GM11168 (cell line): ENCODE results near the gene TSSK6.
"Not testable (repeated sequence)": the region's sequence is repeated elsewhere in the genome, so short reads cannot be mapped to it uniquely, and the experiment has no call there.

Experiments used
- in situ Hi-C: fragments of 300-500 bp; cut with MboI; formaldehyde crosslinking; loops from one replicate; pipeline ENCODE4 v1.12.0; 2022; ENCODE audit warnings: low sequenced_read_pairs; ENCODE audit not compliant: unreplicated experiment

The TSSK6 gene

DNA sequence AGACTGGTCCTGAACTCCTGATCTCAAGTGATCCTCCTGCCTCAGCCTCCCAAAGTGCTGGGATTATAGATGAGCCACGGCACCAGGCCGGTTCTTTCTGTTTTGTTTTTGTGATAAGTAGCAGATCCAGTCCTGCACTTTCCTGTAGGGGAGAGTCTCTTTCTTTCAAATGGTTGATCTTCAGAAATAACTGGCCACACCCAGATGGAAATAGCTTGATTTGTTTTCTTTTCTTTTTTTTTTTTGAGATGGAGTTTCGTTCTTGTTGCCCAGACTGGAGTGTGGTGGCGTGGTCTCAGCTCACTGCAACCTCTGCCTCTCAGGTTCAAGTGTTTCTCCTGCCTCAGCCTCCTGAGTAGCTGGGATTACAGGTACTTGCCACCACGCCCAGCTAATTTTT lies 43.2 kb downstream of the TSSK6 start:
- in situ Hi-C loops = not testable (repeated sequence)

DNA sequence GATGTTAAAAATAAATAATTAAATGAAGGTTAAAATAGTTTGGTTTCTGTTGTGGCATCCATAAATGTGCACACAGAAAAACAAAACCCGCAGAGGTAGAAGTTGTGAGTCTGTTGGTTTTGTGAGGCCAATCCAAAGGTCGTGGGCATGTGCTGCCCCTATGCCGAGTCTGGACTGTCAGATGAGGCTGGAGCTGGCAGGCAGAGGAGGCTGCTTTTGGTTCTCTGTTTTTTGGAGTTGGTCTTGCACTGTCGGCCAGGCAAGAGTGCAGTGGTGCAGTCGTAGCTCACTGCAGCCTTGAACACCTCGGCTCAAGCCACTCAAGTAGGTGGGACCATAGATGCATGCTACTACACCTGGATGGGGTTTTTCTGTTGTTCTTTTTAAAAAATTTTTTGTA lies 43.7 kb downstream of the TSSK6 start:
- in situ Hi-C loops = no loop called here

DNA sequence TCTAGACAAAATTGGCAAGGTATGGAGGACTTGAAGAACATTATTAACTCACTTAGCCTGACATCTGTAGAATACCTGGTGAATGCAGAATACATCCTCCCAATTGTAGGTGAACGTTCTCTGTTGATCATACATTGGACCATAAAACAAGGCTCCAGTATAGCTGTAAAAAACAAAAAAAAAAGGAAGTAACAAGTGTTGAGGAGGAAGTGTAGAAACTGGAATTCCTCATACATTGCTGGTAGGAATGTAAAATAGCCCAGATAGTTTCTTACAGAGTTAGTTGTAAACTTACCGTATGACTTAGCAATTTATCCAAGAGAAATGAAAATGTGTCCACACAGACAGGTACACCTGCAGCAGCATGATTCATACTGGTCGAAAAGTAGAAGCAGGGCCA lies 44.8 kb downstream of the TSSK6 start:
- in situ Hi-C loops = no loop called here

DNA sequence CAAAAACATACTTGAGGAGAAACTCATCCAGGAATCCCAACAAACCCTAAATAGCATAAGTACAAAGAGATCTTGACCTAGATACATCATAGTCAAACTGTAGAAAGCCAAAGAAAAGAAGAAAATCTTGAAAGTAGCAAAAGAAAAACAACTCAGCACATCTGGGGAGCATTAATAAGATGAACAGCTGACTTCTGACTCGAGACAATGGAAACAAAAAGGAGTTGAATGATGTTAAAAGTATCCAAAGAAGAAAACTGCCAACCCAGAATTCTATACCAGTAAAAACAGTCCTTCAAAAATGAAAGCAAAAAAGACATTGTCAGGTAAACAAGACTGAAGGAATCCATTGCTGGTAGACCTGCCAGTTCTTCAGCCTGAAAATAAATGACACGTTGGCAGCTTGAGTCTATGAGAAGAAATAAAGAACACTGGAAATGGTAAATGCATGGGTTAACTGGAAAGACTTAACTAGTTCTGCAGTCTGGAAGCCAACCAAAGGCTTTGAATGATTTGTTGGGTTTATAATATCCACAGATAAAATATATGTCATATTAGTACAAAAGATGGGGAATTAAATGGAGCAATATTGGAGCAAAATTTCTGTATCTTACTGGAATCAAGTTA lies 46.8 kb downstream of the TSSK6 start:
- in situ Hi-C loops = no loop called here

DNA sequence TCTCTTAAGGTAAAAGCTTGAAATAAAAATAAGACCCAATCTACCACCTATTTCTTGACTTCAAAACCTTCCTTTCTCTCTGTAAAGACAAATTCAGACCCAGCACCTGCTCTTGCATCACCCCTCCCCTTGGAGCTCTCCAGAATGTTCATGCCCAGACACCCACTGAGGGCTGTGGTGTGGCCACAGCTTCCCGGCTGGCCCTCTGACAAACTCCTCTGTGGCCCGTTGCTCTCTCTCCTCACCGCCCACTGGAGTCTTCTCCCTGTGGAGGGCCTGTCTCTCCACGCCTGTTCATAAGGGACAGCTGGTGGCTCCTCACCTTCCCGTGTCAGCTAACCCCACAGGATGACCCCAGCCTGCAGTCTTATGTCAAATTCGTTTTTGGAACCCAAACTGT lies 49.1 kb downstream of the TSSK6 start:
- in situ Hi-C loops = no loop called here

DNA sequence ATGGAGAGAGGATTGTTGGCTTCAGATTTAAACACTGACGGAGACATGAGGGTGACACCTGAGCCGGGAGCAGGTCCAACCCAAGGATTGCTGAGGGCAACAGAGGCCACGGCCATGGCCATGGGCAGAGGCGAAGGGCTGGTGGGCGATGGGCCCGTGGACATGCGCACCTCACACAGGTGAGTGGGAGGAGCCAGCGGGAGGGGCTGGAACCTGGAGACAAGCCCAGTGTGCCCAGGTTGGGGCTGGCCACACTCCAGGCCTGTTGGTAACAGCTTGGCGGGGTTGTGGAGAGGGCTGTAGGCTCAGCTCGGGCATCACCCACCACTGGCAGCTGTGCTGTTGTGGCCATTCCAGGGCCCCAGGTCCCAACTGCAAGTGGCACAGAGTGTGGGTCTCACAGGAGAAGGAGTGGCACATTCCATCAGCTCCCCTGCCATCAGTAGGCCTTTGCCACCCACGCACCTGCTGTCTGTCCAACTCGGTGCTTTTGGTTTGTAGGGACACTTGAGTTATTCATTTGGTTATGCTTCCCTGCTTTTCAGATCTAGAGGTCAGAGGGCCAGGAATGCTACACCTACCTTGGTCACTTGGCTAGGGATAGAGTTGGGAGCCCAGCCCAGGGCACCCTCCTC lies 49.8 kb downstream of the TSSK6 start:
- in situ Hi-C loops = no loop called here

DNA sequence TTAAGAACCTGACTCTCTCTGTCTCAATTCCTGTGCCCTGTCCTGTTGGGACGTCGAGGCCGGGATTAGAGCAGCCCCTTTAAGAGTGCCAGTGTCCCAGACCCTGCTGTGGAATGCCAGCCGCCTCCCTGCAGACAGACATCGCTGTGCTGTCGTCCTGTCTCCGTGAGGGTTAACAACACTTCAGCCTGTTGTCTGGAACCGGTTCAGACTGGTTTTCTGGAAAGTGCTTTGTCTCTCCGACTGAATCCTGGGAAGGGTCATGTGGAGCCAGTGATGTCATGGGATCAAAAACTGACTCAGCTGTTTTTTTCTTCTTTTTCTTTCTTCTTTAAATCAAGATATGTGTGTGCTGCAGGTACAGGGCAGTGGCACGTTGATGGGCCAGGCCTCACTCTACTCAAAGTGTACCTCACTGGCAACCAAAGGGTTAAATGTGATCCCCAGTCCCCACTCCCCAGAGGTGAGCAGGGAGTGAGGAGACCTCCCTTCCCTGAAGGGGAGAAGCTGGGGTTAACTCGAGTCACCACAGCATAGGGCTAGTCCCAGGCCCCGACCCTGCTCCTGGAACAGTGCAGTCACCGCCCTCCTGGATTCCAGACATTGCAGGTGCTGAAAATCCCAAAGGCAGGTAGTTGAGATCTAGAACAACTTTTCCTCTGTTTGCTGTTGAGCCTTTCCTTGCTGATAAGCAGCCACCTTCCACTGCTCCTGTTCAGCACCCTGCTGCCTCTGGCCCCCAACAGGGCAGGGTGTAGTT lies 50.8 kb downstream of the TSSK6 start:
- in situ Hi-C loops = no loop called here
